HL-60 (cell line): ENCODE measurements around the gene TSPAN11.

Source experiments
- DNase-seq, 2 experiments: peaks; one replicate each; pipeline ENCODE4 v3.0.0-alpha.2; 2010 to 2020; ENCODE audit warnings: low read depth in 1 of 2, low spot score in 1 of 2
- H3K27ac ChIP-seq: fragments of 250-450 bp; sonication (Bioruptor Pico); replicated peaks from 2 replicates; pipeline ENCODE4 v1.5.1; 2020; ENCODE audit warnings: mild to moderate bottlenecking, moderate library complexity
- H3K27me3 ChIP-seq: fragments of 250-450 bp; sonication (Bioruptor Pico); 2 replicates; pipeline ENCODE4 v1.5.1; 2021; ENCODE audit warnings: mild to moderate bottlenecking, moderate library complexity; ENCODE audit not compliant: insufficient read depth, poor library complexity, severe bottlenecking
- H3K4me3 ChIP-seq: replicated peaks from 2 replicates; pipeline ENCODE4 v1.5.1; 2011; ENCODE audit warnings: mild to moderate bottlenecking, control low read depth, low read length; ENCODE audit not compliant: insufficient read depth
- GABPA ChIP-seq: IDR thresholded peaks from 2 replicates; pipeline ENCODE4 v1.6.1; 2012; ENCODE audit warnings: low read depth
- POLR2AphosphoS5 ChIP-seq: IDR thresholded peaks from 2 replicates; pipeline ENCODE4 v1.6.1; 2012; ENCODE audit warnings: low read depth
- SPI1 ChIP-seq: IDR thresholded peaks from 2 replicates; pipeline ENCODE4 v1.6.1; 2012; ENCODE audit warnings: low read depth, mild to moderate bottlenecking, borderline replicate concordance
- TF ChIP-seq, protein P1 (sequence below): IDR thresholded peaks from 2 replicates; pipeline ENCODE4 v1.6.1; 2012; ENCODE audit warnings: low read depth; ENCODE audit not compliant: insufficient replicate concordance
- TF ChIP-seq, protein P2 (sequence below): IDR thresholded peaks from one replicate; pipeline ENCODE4 v1.5.1; 2011; ENCODE audit warnings: low read length, control low read depth, inconsistent platforms; ENCODE audit not compliant: insufficient read depth

Gene TSPAN11

GRCh38 chr12:30880061-30880460, 46.5 kb upstream of the TSPAN11 start:
- no peak overlapping the region for H3K4me3 ChIP-seq
- no peaks in the 10 kb centered on the region for H3K27me3 ChIP-seq
- no peak for DNase-seq
- TF ChIP-seq SPI1: no peak
- no peak for TF ChIP-seq GABPA
- TF ChIP-seq, protein P1, sequence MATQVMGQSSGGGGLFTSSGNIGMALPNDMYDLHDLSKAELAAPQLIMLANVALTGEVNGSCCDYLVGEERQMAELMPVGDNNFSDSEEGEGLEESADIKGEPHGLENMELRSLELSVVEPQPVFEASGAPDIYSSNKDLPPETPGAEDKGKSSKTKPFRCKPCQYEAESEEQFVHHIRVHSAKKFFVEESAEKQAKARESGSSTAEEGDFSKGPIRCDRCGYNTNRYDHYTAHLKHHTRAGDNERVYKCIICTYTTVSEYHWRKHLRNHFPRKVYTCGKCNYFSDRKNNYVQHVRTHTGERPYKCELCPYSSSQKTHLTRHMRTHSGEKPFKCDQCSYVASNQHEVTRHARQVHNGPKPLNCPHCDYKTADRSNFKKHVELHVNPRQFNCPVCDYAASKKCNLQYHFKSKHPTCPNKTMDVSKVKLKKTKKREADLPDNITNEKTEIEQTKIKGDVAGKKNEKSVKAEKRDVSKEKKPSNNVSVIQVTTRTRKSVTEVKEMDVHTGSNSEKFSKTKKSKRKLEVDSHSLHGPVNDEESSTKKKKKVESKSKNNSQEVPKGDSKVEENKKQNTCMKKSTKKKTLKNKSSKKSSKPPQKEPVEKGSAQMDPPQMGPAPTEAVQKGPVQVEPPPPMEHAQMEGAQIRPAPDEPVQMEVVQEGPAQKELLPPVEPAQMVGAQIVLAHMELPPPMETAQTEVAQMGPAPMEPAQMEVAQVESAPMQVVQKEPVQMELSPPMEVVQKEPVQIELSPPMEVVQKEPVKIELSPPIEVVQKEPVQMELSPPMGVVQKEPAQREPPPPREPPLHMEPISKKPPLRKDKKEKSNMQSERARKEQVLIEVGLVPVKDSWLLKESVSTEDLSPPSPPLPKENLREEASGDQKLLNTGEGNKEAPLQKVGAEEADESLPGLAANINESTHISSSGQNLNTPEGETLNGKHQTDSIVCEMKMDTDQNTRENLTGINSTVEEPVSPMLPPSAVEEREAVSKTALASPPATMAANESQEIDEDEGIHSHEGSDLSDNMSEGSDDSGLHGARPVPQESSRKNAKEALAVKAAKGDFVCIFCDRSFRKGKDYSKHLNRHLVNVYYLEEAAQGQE: no peak
- TF ChIP-seq, protein P2, sequence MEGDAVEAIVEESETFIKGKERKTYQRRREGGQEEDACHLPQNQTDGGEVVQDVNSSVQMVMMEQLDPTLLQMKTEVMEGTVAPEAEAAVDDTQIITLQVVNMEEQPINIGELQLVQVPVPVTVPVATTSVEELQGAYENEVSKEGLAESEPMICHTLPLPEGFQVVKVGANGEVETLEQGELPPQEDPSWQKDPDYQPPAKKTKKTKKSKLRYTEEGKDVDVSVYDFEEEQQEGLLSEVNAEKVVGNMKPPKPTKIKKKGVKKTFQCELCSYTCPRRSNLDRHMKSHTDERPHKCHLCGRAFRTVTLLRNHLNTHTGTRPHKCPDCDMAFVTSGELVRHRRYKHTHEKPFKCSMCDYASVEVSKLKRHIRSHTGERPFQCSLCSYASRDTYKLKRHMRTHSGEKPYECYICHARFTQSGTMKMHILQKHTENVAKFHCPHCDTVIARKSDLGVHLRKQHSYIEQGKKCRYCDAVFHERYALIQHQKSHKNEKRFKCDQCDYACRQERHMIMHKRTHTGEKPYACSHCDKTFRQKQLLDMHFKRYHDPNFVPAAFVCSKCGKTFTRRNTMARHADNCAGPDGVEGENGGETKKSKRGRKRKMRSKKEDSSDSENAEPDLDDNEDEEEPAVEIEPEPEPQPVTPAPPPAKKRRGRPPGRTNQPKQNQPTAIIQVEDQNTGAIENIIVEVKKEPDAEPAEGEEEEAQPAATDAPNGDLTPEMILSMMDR: no peak
- TF ChIP-seq POLR2AphosphoS5: no peak
- no peak overlapping the region for H3K27ac ChIP-seq

- TF ChIP-seq, protein P1: no peak
- TF ChIP-seq, protein P2: no peak
- TF ChIP-seq SPI1 (no peak), POLR2AphosphoS5 (no peak), GABPA (no peak)
- Histone ChIP-seq H3K4me3 (no peak overlapping the region), H3K27ac (no peak overlapping the region), H3K27me3 (no peaks in the 10 kb centered on the region)
- DNase-seq: no peak
These were observed 45.7 kb upstream of the TSPAN11 start for GRCh38 chr12:30880813-30881212.

DNA sequence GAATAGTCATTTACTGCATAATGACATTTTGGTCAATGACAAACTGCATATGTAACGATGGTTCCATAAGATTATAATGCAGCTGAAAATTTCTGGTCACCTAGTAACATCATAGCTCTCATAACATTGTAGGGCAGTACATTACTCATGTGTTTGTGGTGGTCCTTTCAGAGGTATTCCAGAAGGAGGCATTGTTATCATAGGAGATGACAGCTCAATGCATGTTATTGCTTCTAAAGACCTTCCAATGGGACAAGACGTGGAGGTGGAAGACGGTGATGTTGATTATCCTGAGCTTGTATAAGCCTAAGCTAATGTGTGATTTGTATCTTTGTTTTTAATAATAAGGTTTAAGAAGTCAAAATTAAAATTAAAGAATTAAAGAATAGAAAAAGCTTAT, 43.8 kb upstream of the TSPAN11 start:
- H3K27me3 ChIP-seq: no peaks in the 10 kb centered on the region
- H3K4me3 ChIP-seq: no peak overlapping the region
- DNase-seq: no peak
- TF ChIP-seq, protein P1: no peak
- TF ChIP-seq, protein P2: no peak
- TF ChIP-seq SPI1: no peak
- no peak for TF ChIP-seq POLR2AphosphoS5
- no peak for TF ChIP-seq GABPA
- H3K27ac ChIP-seq: no peak overlapping the region
